ENCODE data around the gene MYO5B. TPM values are rescaled to one million over a fixed set of nuclear protein-coding genes. Genes with fewer than 3 reads are reported as not detected.

The MYO5B gene
- total and polyA plus RNA-seq, 9 of the 15 experiments (the other 6 are each of a cell fraction or from before 2014, with no cell fraction given) = 0.07 to 0.42 (median 0.28) TPM

DNA sequence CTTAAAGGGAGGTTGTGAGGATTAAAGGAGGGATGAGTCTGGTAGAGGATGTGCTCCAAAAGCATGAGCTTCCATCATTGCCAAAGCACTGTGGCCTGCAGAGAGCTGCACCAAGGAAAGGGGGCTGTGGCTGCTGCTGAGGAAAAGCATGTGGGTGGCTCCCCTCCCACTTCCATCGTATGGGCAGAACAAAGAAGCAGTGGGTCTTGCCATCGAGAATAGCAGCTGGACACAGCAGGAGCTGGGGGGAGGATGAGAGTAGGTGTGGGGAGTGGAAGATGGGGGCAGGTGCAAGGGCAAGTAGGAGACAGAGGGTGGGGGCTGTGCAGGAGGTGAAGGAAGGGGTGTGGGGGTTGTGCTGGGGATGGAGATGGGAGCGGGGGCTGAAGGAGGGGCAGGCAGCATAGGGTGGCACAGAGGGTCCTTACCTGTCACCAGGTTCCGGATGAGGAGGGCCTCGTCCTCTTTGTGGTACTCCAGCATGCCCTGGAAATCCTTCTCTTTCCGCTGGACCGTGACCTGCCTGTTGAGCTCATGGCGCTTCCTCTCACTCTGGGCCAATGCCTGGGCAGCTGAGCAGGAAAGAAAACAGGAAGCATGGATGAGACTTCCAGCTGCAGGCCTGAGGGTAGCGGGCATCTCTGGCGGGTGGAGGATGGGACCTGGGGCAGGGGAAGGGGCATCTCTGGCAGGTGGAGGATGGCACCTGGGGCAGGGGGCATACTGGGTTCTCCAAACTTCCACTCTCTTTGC, 348.1 kb downstream of the MYO5B start:
- intact Hi-C loops (cut with micrococcal nuclease) = no loop called here
- CTCF ChIA-PET (ENCODE audit: low intra/inter-chr PET ratio) = no interaction called here
- Histone ChIP-seq H3K4me2 (ENCODE audit: insufficient read depth, low read length) (no peak overlapping the region), H2AFZ (ENCODE audit: low read depth, low read length) (no peak overlapping the region), H3K36me3 (ENCODE audit: control insufficient read depth, insufficient read depth, low read length) (no peaks in the 10 kb centered on the region), H3K27me3 (ENCODE audit: control insufficient read depth in 2 of 2, insufficient read depth in 2 of 2, low read length in 2 of 2) (peaks cover 0 to 28% of the 10 kb centered on the region in 2 experiments; a peak in 3 of 5 replicates), H3K9me3 (replicated peaks; ENCODE audit: control insufficient read depth, insufficient read depth, low read depth, low read length) (no peaks in the 10 kb centered on the region), H3K79me2 (ENCODE audit: control insufficient read depth, insufficient read depth, low read length) (no peaks in the 10 kb centered on the region), H3K9me1 (ENCODE audit: control insufficient read depth, insufficient read depth, low read length) (no peaks in the 10 kb centered on the region), H3K27ac (ENCODE audit: extremely low read depth, low read depth, low read length) (no peak overlapping the region), H4K20me1 (replicated peaks; ENCODE audit: control insufficient read depth, insufficient read depth, low read length) (no peaks in the 10 kb centered on the region), H3K4me1 (replicated peaks in 1 of 2; ENCODE audit: control insufficient read depth in 2 of 2, insufficient read depth in 2 of 2, low read length in 2 of 2) (no peaks in the 10 kb centered on the region; a peak in 1 of 5 replicates), H3K4me3 (no peak overlapping the region), H3K9ac (ENCODE audit: insufficient read depth in 1 of 2, low read depth in 2 of 2, low read length in 2 of 2) (no peak overlapping the region)
- POLR2A ChIA-PET = interaction anchor here (0.7 to 0.8 kb wide), 2 partner anchors 10 to 662 kb away, joined by 3 read pairs; no protein-coding TSS in a partner anchor
- in situ Hi-C loops (cut with MboI) = no loop called here
- FAIRE-seq = no peak
- BruUV-seq (replicated peaks) = no TSS peak
- ATAC-seq = no peak
- DNase-seq (ENCODE audit: extremely low read depth in 1 of 4, low spot score in 3 of 4) = no peak
- 19% methylated on average over 4 of the region's 10 CpGs for WGBS (ENCODE audit: insufficient coverage, low coverage, missing lambda C conversion rate)
- TF ChIP-seq PHF8 (IDR thresholded peaks at IDR 0.05; ENCODE audit: borderline replicate concordance, low read length) (no peak), FOXM1 (IDR thresholded peaks at IDR 0.05; ENCODE audit: low read depth) (no peak), FOXM1 (CRISPR knock-in tag; IDR thresholded peaks at IDR 0.05; ENCODE audit: low read depth) (no peak), TCF3 (CRISPR knock-in tag; IDR thresholded peaks at IDR 0.05) (no peak), TSC22D4 (tag; IDR thresholded peaks at IDR 0.05) (no peak)
- TF ChIP-seq, protein P1, sequence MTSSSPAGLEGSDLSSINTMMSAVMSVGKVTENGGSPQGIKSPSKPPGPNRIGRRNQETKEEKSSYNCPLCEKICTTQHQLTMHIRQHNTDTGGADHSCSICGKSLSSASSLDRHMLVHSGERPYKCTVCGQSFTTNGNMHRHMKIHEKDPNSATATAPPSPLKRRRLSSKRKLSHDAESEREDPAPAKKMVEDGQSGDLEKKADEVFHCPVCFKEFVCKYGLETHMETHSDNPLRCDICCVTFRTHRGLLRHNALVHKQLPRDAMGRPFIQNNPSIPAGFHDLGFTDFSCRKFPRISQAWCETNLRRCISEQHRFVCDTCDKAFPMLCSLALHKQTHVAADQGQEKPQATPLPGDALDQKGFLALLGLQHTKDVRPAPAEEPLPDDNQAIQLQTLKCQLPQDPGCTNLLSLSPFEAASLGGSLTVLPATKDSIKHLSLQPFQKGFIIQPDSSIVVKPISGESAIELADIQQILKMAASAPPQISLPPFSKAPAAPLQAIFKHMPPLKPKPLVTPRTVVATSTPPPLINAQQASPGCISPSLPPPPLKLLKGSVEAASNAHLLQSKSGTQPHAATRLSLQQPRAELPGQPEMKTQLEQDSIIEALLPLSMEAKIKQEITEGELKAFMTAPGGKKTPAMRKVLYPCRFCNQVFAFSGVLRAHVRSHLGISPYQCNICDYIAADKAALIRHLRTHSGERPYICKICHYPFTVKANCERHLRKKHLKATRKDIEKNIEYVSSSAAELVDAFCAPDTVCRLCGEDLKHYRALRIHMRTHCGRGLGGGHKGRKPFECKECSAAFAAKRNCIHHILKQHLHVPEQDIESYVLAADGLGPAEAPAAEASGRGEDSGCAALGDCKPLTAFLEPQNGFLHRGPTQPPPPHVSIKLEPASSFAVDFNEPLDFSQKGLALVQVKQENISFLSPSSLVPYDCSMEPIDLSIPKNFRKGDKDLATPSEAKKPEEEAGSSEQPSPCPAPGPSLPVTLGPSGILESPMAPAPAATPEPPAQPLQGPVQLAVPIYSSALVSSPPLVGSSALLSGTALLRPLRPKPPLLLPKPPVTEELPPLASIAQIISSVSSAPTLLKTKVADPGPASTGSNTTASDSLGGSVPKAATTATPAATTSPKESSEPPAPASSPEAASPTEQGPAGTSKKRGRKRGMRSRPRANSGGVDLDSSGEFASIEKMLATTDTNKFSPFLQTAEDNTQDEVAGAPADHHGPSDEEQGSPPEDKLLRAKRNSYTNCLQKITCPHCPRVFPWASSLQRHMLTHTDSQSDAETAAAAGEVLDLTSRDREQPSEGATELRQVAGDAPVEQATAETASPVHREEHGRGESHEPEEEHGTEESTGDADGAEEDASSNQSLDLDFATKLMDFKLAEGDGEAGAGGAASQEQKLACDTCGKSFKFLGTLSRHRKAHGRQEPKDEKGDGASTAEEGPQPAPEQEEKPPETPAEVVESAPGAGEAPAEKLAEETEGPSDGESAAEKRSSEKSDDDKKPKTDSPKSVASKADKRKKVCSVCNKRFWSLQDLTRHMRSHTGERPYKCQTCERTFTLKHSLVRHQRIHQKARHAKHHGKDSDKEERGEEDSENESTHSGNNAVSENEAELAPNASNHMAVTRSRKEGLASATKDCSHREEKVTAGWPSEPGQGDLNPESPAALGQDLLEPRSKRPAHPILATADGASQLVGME (CRISPR knock-in tag; IDR thresholded peaks at IDR 0.05) = no peak
